Kidney (tissue), 14 donors: ENCODE data around the gene VDR. TPM values are rescaled to one million over a fixed set of nuclear protein-coding genes. Genes with fewer than 3 reads are reported as not detected.

Experiments
- DNase-seq, 5 donors: peaks; one replicate each; pipeline ENCODE4 v3.0.0-alpha.2; 2013 to 2020
- FAIRE-seq: peaks from 2 replicates; lab custom pipeline; 2012; peaks lifted over from hg19 to GRCh38; lab: Jason Lieb, UNC
- H3K27ac ChIP-seq, 2 donors: one replicate each; pipeline ENCODE4 v1.7.0; 2013; ENCODE audit warnings: low read depth in 2 of 2, low read length in 2 of 2, inconsistent platforms in 1 of 2
- H3K27me3 ChIP-seq: one replicate; pipeline ENCODE4 v1.7.1; 2013; ENCODE audit warnings: low read length, inconsistent platforms; ENCODE audit not compliant: control insufficient read depth, insufficient read depth
- H3K36me3 ChIP-seq, 3 donors: one replicate each; pipeline versions ENCODE4 v1.7.0 to v1.7.1; 2013; ENCODE audit warnings: low read length in 3 of 3, control low read depth in 1 of 3, inconsistent platforms in 1 of 3; ENCODE audit not compliant: insufficient read depth in 3 of 3, control insufficient read depth in 2 of 3
- H3K4me1 ChIP-seq, 3 donors: one replicate each; pipeline versions ENCODE4 v1.7.0 to v1.7.1; 2013; ENCODE audit warnings: low read length in 3 of 3, inconsistent platforms in 1 of 3, low read depth in 1 of 3; ENCODE audit not compliant: control insufficient read depth in 2 of 3, insufficient read depth in 2 of 3
- H3K4me3 ChIP-seq, 3 donors: one replicate each; pipeline versions ENCODE4 v1.7.0 to v1.8.1; 2013; ENCODE audit warnings: low read length in 3 of 3, control low read depth in 1 of 3, inconsistent platforms in 1 of 3
- H3K9ac ChIP-seq, 3 donors: one replicate each; pipeline versions ENCODE4 v1.7.0 to v1.7.1; 2013; ENCODE audit warnings: low read length in 3 of 3, control low read depth in 1 of 3, inconsistent platforms in 1 of 3
- H3K9me3 ChIP-seq, 3 donors: one replicate each; pipeline versions ENCODE4 v1.7.0 to v1.7.1; 2013; ENCODE audit warnings: low read length in 3 of 3, control low read depth in 1 of 3, inconsistent platforms in 1 of 3; ENCODE audit not compliant: control insufficient read depth in 2 of 3, insufficient read depth in 1 of 3
- CTCF ChIP-seq: IDR thresholded peaks from 3 replicates; pipeline ENCODE4 v1.5.1; 2012; ENCODE audit warnings: mild to moderate bottlenecking, moderate library complexity, borderline replicate concordance; ENCODE audit not compliant: insufficient read depth; ENCODE audit errors: extremely low read depth
- intact Hi-C: fragments of 100-400 bp; cut with DNase I; formaldehyde crosslinking; loops from one replicate; pipeline ENCODE4 v1.11.1; 2022
- polyA plus RNA-seq: library from polyadenylated mRNA; stranded (reverse); fragments of 350-450 nt; fragmentation: Illumina TruSeq; extraction: RNeasy Lipid Tissue Mini Kit (QIAGEN cat#74804); gene quantifications from one replicate; pipeline ENCODE4 v1.2.3, GENCODE V29; 2014; ENCODE audit warnings: low read depth, low replicate concordance; ENCODE audit not compliant: insufficient read depth
- total RNA-seq: library from RNA; stranded (reverse); fragmentation: NEBNext Ultra II Directional; extraction: Animal tissue kit (Norgen Biotek cat#: 25700); gene quantifications from one replicate; pipeline ENCODE4 v1.2.1, GENCODE V29; 2021
- donor health status: control.
- donor health status: control.
- donor health status: control.
- donor health status: control.
- donor health status: control.
- donor health status: DM: yes; HTN: yes; CAD: no.
- donor health status: Normal renal cell carcinoma (clear cell type).

VDR gene
- total and polyA plus RNA-seq, 2 donors from 2014 or later: 14.8 to 19.1 TPM

- FAIRE-seq (no peak), DNase-seq (peak in 3 of 5 donors; percentile 58 to 71 (median 60))
- Histone ChIP-seq H3K27ac (peak overlapping the region; percentile 79 to 85), H3K4me1 (peaks cover 0 to 43% (median 13%) of the 10 kb centered on the region in 3 donors), H3K4me3 (peak overlapping the region in 1 of 3 donors; percentile 54), H3K27me3 (no peaks in the 10 kb centered on the region), H3K9me3 (no peaks in the 10 kb centered on the region), H3K9ac (peak overlapping the region in 1 of 3 donors; percentile 48), H3K36me3 (no peaks in the 10 kb centered on the region)
- intact Hi-C loops: no loop called here
- no peak for TF ChIP-seq CTCF
Measured at GRCh38 chr12:47942614-47943225, 37.9 kb upstream of the VDR start.

GRCh38 chr12:47941871-47942613 is 37.2 kb upstream of the VDR start:
- H3K36me3 ChIP-seq: no peaks in the 10 kb centered on the region
- intact Hi-C loops: no loop called here
- no peaks in the 10 kb centered on the region for H3K9me3 ChIP-seq
- H3K9ac ChIP-seq: no peak overlapping the region
- peak overlapping the region; percentile 79 to 85 for H3K27ac ChIP-seq
- TF ChIP-seq CTCF: peak; percentile 19
- DNase-seq (peak; percentile 81 to 92 (median 86)), FAIRE-seq (no peak)
- H3K4me1 ChIP-seq: peaks cover 0 to 37% (median 11%) of the 10 kb centered on the region in 3 donors
- H3K27me3 ChIP-seq: no peaks in the 10 kb centered on the region
- H3K4me3 ChIP-seq: peak overlapping the region in 2 of 3 donors; percentile 20 to 54

GRCh38 chr12:47941475-47941780 is 36.6 kb upstream of the VDR start:
- intact Hi-C loops: no loop called here

More at GRCh38 chr12:47941475-47941780, 36.6 kb upstream of the VDR start:
- H3K36me3 ChIP-seq: no peaks in the 10 kb centered on the region
- peaks cover 0 to 31% (median 8%) of the 10 kb centered on the region in 3 donors for H3K4me1 ChIP-seq
- no peak overlapping the region for H3K9ac ChIP-seq
- no peaks in the 10 kb centered on the region for H3K9me3 ChIP-seq
- peak overlapping the region; percentile 33 to 55 for H3K27ac ChIP-seq
- peak in 2 of 5 donors; percentile 22 to 37 for DNase-seq
- no peak for FAIRE-seq
- peak overlapping the region in 2 of 3 donors; percentile 20 to 54 for H3K4me3 ChIP-seq
- no peak for TF ChIP-seq CTCF
- no peaks in the 10 kb centered on the region for H3K27me3 ChIP-seq
